CD1c-positive myeloid dendritic cell (primary cell): ENCODE results near the gene RPH3AL.

Source experiments
- DNase-seq: peaks from one replicate; pipeline ENCODE4 v3.0.0-alpha.2; 2016; ENCODE audit errors: extremely low spot score

The RPH3AL gene

GRCh38 chr17:352421-353212, at the start of gene RPH3AL:
TSS of gene RPH3AL (minus strand) at chr17:352807. CDS start at chr17:327543, 25,264 bp downstream.
- no peak for DNase-seq

GRCh38 chr17:400257-400656, 47.6 kb upstream of the RPH3AL start:
- DNase-seq = no peak

- DNase-seq = no peak
These were observed 44.2 kb upstream of the RPH3AL start for GRCh38 chr17:396788-397187.

GRCh38 chr17:395974-396373, 43.4 kb upstream of the RPH3AL start:
- no peak for DNase-seq

- DNase-seq = peak; percentile 87
These were observed 42.6 kb upstream of the RPH3AL start for GRCh38 chr17:395179-395578.

- no peak for DNase-seq
These were observed 42.1 kb upstream of the RPH3AL start for GRCh38 chr17:394718-395095.

- DNase-seq = peak; percentile 82
These were observed 41.5 kb upstream of the RPH3AL start for GRCh38 chr17:393806-394717.

GRCh38 chr17:391850-392249, 39.2 kb upstream of the RPH3AL start:
- DNase-seq = no peak

GRCh38 chr17:390025-390424, 37.4 kb upstream of the RPH3AL start:
- no peak for DNase-seq

GRCh38 chr17:388087-388486, 35.5 kb upstream of the RPH3AL start:
- DNase-seq = no peak

- peak; percentile 75 for DNase-seq
These were observed 33.7 kb upstream of the RPH3AL start for GRCh38 chr17:386141-386876.

GRCh38 chr17:385836-386140, 33.2 kb upstream of the RPH3AL start:
- DNase-seq = no peak

- no peak for DNase-seq
These were observed 32.7 kb upstream of the RPH3AL start for GRCh38 chr17:385178-385835.

- DNase-seq = no peak
These were observed 32.1 kb upstream of the RPH3AL start for GRCh38 chr17:384622-385177.

- no peak for DNase-seq
These were observed 31.4 kb upstream of the RPH3AL start for GRCh38 chr17:383771-384621.

GRCh38 chr17:382644-383533, 30.3 kb upstream of the RPH3AL start:
- no peak for DNase-seq

- DNase-seq = no peak
These were observed 29.5 kb upstream of the RPH3AL start for GRCh38 chr17:381941-382643.

- no peak for DNase-seq
These were observed 28.9 kb upstream of the RPH3AL start for GRCh38 chr17:381516-381915.
